K562 (cell line): ENCODE results near the gene P2RX2. TPM values are rescaled to one million over a fixed set of nuclear protein-coding genes. Genes with fewer than 3 reads are reported as not detected.

Experiments
- CC2D1A ChIP-seq: fragments of 450-650 bp; IDR thresholded peaks from 2 replicates; pipeline ENCODE4 v1.6.1; 2017; ENCODE audit warnings: mild to moderate bottlenecking
- CHD4 ChIP-seq: fragments of 200-600 bp; sonication (generic); IDR thresholded peaks from 3 replicates; pipeline ENCODE4 v1.6.1; 2012; ENCODE audit warnings: low read depth, mild to moderate bottlenecking, mixed read lengths, low read length, inconsistent platforms; ENCODE audit not compliant: insufficient read depth, insufficient replicate concordance, poor library complexity, severe bottlenecking
- FOXJ3 ChIP-seq: sonication (generic); formaldehyde crosslinking; IDR thresholded peaks from 2 replicates; pipeline ENCODE4 v1.4.0; 2020; ENCODE audit warnings: mild to moderate bottlenecking, missing genetic modification reagents
- KLF6 ChIP-seq: fragments of 250-450 bp; sonication (Bioruptor Pico); IDR thresholded peaks from 2 replicates; pipeline ENCODE4 v1.4.0; 2020; ENCODE audit warnings: mild to moderate bottlenecking, moderate library complexity, borderline replicate concordance
- MCM7 ChIP-seq, 2 experiments: fragments of 450-650 bp; IDR thresholded peaks; 2 replicates each; pipeline ENCODE4 v1.6.1; 2016 to 2018
- NFIC ChIP-seq: fragments of 450-650 bp; IDR thresholded peaks from 2 replicates; pipeline ENCODE4 v1.6.1; 2017; ENCODE audit warnings: mild to moderate bottlenecking, inconsistent platforms
- PTBP1 ChIP-seq: fragments of 200-400 bp; formaldehyde crosslinking; IDR thresholded peaks from 2 replicates; pipeline ENCODE4 v1.6.1; 2017; ENCODE audit warnings: low read depth, low read length
- SMARCA5 ChIP-seq: fragments of 450-650 bp; IDR thresholded peaks from 2 replicates; pipeline ENCODE4 v1.6.1; 2016
- SMARCE1 ChIP-seq: fragments of 450-650 bp; IDR thresholded peaks from 2 replicates; pipeline ENCODE4 v1.7.1; 2016; ENCODE audit warnings: mild to moderate bottlenecking
- ZBTB1 ChIP-seq: sonication (generic); formaldehyde crosslinking; IDR thresholded peaks from 2 replicates; pipeline ENCODE4 v1.8.1; 2023; ENCODE audit warnings: missing genetic modification reagents, low read depth, mild to moderate bottlenecking, borderline replicate concordance
- ZNF165 ChIP-seq: fragments of 250-450 bp; sonication (Bioruptor Pico); IDR thresholded peaks from 2 replicates; pipeline ENCODE4 v1.4.0; 2020; ENCODE audit warnings: borderline replicate concordance
- ZNF830 ChIP-seq: fragments of 250-450 bp; sonication (Bioruptor Pico); IDR thresholded peaks from 2 replicates; pipeline ENCODE4 v1.5.0; 2021; ENCODE audit warnings: mild to moderate bottlenecking
- polyA plus RNA-seq, 8 experiments: library from polyadenylated mRNA; depleted of rRNA in 4 of 8; stranded (reverse) in 5 of 8; unstranded in 3 of 8; fragments of >200 nt; fragmentation: Nextera tagmentation in 2 of 8; fragmentation: Illumina TruSeq in 1 of 8; extraction: Ambion mirVana in 2 of 8; extraction: Trizol in 1 of 8; gene quantifications; 2 replicates each; pipeline versions ENCODE4 v1.2.1 to v1.2.3, GENCODE V29; 2011 to 2014; ENCODE audit warnings: inconsistent platforms in 1 of 8, missing spikeins in 1 of 8
- total RNA-seq, 7 experiments: library from RNA; depleted of rRNA in 6 of 7; stranded (reverse); fragments of >200 nt in 6 of 7; fragmentation: Illumina TruSeq in 2 of 7; extraction: Trizol in 2 of 7; gene quantifications; 2 replicates each; pipeline versions ENCODE4 v1.2.1 to v1.2.3, GENCODE V29; 2011 to 2021; ENCODE audit warnings: low replicate concordance in 1 of 7
- TF ChIP-seq, protein P1 (sequence below): sonication (generic); formaldehyde crosslinking; IDR thresholded peaks from 2 replicates; pipeline ENCODE4 v1.8.0; 2022; ENCODE audit warnings: mild to moderate bottlenecking, low read depth, missing genetic modification reagents
- TF ChIP-seq, protein P2 (sequence below): fragments of 250-450 bp; sonication (Bioruptor Pico); IDR thresholded peaks from 2 replicates; pipeline ENCODE4 v1.4.0; 2020; ENCODE audit warnings: mild to moderate bottlenecking, moderate library complexity
- TF ChIP-seq, protein P3 (sequence below), 3 experiments: fragments of 200-800 bp in 1 of 3; sonication (Bioruptor generic) in 1 of 3; sonication (generic) in 1 of 3; formaldehyde crosslinking in 1 of 3; IDR thresholded peaks; 2 replicates each; pipeline versions ENCODE4 v1.6.1 to v1.8.0; 2016 to 2022; ENCODE audit warnings: mild to moderate bottlenecking in 2 of 3, missing compliant biosample characterization in 2 of 3, missing genetic modification characterization in 2 of 3, missing genetic modification reagents in 1 of 3
- TF ChIP-seq, protein P4 (sequence below): fragments of 450-650 bp; IDR thresholded peaks from 2 replicates; pipeline ENCODE4 v1.7.0; 2016; ENCODE audit warnings: borderline replicate concordance

Gene P2RX2
- total and polyA plus RNA-seq, 9 of the 15 experiments (the other 6 are each of a cell fraction or from before 2014, with no cell fraction given): not detected

DNA sequence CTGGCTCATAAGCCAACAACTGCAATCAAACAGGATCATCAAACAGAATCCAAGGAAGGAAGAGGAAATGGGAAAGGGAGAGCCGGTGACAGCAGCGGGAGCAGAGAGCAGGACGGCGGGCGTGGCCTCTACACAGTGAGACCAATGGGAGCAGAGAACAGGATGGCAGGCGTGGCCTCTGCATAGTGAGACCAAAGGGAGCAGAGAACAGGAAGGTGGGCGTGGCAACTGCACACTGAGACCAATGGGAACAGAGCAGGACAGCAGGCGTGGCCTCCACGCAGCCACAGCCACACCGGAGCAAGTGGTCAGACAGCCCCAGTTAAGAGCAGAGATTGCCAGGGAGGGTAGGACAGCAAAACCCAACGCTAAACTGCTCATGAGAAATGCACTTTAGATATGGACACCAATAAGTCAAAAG, 24.6 kb upstream of the P2RX2 start (continued):
- TF ChIP-seq, protein P1, sequence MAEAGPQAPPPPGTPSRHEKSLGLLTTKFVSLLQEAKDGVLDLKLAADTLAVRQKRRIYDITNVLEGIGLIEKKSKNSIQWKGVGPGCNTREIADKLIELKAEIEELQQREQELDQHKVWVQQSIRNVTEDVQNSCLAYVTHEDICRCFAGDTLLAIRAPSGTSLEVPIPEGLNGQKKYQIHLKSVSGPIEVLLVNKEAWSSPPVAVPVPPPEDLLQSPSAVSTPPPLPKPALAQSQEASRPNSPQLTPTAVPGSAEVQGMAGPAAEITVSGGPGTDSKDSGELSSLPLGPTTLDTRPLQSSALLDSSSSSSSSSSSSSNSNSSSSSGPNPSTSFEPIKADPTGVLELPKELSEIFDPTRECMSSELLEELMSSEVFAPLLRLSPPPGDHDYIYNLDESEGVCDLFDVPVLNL (CRISPR knock-in tag): no peak
- no peak for TF ChIP-seq MCM7 (IDR thresholded peaks at IDR 0.05)
- TF ChIP-seq ZNF830 (CRISPR knock-in tag): no peak
- TF ChIP-seq, protein P2, sequence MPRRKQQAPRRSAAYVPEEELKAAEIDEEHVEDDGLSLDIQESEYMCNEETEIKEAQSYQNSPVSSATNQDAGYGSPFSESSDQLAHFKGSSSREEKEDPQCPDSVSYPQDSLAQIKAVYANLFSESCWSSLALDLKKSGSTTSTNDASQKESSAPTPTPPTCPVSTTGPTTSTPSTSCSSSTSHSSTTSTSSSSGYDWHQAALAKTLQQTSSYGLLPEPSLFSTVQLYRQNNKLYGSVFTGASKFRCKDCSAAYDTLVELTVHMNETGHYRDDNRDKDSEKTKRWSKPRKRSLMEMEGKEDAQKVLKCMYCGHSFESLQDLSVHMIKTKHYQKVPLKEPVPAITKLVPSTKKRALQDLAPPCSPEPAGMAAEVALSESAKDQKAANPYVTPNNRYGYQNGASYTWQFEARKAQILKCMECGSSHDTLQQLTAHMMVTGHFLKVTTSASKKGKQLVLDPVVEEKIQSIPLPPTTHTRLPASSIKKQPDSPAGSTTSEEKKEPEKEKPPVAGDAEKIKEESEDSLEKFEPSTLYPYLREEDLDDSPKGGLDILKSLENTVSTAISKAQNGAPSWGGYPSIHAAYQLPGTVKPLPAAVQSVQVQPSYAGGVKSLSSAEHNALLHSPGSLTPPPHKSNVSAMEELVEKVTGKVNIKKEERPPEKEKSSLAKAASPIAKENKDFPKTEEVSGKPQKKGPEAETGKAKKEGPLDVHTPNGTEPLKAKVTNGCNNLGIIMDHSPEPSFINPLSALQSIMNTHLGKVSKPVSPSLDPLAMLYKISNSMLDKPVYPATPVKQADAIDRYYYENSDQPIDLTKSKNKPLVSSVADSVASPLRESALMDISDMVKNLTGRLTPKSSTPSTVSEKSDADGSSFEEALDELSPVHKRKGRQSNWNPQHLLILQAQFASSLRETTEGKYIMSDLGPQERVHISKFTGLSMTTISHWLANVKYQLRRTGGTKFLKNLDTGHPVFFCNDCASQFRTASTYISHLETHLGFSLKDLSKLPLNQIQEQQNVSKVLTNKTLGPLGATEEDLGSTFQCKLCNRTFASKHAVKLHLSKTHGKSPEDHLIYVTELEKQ (CRISPR knock-in tag): no peak
- no peak for TF ChIP-seq SMARCE1
- no peak for TF ChIP-seq ZNF165 (CRISPR knock-in tag)
- TF ChIP-seq SMARCA5: no peak
- TF ChIP-seq FOXJ3 (CRISPR knock-in tag): no peak
- no peak for TF ChIP-seq NFIC
- TF ChIP-seq PTBP1: no peak
- TF ChIP-seq, protein P3, sequence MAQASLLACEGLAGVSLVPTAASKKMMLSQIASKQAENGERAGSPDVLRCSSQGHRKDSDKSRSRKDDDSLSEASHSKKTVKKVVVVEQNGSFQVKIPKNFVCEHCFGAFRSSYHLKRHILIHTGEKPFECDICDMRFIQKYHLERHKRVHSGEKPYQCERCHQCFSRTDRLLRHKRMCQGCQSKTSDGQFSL (CRISPR knock-in tag; IDR thresholded peaks at IDR 0.05): no peak
- TF ChIP-seq, protein P3 (tag; IDR thresholded peaks at IDR 0.05): no peak
- TF ChIP-seq KLF6 (CRISPR knock-in tag): no peak
- no peak for TF ChIP-seq ZBTB1 (CRISPR knock-in tag)
- no peak for TF ChIP-seq CHD4
- no peak for TF ChIP-seq CC2D1A
- TF ChIP-seq, protein P4, sequence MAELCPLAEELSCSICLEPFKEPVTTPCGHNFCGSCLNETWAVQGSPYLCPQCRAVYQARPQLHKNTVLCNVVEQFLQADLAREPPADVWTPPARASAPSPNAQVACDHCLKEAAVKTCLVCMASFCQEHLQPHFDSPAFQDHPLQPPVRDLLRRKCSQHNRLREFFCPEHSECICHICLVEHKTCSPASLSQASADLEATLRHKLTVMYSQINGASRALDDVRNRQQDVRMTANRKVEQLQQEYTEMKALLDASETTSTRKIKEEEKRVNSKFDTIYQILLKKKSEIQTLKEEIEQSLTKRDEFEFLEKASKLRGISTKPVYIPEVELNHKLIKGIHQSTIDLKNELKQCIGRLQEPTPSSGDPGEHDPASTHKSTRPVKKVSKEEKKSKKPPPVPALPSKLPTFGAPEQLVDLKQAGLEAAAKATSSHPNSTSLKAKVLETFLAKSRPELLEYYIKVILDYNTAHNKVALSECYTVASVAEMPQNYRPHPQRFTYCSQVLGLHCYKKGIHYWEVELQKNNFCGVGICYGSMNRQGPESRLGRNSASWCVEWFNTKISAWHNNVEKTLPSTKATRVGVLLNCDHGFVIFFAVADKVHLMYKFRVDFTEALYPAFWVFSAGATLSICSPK: no peak
